ENCODE data around the gene PAFAH2.
A peak's percentile ranks its signal among the peaks of the same experiment; 100 is the strongest.
"Not testable (repeated sequence)": the region's sequence is repeated elsewhere in the genome, so short reads cannot be mapped to it uniquely, and the experiment has no call there.

Gene PAFAH2

DNA sequence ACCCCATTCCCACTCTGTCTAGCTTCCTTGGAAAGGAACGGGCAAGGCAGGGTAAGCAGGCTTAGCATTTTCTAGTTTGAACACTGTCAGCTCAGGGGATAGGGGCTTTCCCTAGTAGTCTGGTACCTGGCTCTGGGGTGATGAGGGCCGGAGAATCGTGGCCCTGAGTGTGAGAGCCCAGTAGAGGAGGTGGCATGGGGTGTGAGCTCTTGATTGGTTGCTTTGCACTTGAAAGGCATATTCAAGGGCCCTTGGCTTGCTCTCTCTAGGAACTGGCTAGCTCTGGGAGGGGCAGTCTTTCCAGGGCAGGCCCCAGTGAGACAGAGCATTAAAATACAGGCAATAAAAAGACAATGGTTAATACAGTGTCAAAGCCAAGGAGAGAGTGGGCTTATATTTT, 13.0 kb upstream of the PAFAH2 start:
- DNase-seq, result no peak

DNA sequence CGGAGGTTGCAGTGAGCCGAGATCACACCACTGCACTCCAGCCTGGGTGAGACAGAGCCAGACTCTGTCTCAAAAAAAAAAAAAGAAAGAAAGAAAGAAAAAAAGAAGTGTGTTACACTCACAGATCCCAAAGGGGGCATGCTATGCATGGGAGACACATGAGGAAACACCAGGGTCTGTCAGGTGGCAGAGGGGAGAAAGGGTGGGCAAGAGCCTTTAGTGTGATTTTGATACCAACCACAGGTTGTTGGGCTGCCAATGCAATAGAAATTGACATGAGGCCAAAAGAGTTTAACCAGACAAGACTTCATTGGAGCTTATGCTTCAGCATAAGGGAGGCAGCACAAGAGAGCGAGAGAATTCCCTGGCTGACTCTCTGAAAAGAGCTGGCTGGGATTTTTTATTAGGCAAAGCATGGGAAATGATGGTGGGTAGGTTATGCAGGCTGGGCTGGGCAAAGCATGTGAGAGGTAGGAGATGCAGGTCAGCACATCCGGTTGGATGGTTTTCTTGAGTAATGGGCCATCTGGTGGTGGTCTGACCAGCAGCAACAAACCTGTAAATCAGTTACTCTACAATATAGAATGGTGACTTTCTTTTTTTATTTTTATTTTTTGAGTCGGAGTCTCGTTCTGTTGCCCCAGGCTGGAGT, 12.1 kb upstream of the PAFAH2 start:
- DNase-seq, result no peak

DNA sequence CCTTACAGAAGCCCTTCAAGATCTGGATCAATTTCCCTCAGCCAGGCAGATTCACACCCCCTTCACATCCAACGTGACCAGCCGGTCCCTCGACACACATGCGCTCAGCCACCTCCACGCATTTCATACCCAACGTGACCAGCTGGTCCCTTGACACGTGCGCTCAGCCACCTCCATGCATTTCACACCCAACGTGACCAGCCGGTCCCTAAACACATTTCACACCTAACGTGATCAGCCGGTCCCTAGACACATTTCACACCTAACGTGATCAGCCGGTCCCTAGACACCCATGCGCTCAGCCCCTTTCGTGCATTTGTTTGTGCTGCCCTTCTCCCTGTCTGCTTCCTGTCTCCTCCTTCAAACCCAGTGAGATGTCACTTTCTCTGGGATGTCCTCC, 8.8 kb upstream of the PAFAH2 start:
- DNase-seq, result no peak

GRCh38 chr1:26005434-26006105, 7.7 kb upstream of the PAFAH2 start:
- no peak for DNase-seq

GRCh38 chr1:26003756-26004155, 5.9 kb upstream of the PAFAH2 start:
- no peak for DNase-seq

- DNase-seq, result no peak
Observed at GRCh38 chr1:26003262-26003661, 5.4 kb upstream of the PAFAH2 start.

GRCh38 chr1:25999041-25999800, 1.4 kb upstream of the PAFAH2 start:
- DNase-seq, result no peak

GRCh38 chr1:25996966-25997827, 666 bp downstream of the PAFAH2 start:
- DNase-seq, result no peak

DNA sequence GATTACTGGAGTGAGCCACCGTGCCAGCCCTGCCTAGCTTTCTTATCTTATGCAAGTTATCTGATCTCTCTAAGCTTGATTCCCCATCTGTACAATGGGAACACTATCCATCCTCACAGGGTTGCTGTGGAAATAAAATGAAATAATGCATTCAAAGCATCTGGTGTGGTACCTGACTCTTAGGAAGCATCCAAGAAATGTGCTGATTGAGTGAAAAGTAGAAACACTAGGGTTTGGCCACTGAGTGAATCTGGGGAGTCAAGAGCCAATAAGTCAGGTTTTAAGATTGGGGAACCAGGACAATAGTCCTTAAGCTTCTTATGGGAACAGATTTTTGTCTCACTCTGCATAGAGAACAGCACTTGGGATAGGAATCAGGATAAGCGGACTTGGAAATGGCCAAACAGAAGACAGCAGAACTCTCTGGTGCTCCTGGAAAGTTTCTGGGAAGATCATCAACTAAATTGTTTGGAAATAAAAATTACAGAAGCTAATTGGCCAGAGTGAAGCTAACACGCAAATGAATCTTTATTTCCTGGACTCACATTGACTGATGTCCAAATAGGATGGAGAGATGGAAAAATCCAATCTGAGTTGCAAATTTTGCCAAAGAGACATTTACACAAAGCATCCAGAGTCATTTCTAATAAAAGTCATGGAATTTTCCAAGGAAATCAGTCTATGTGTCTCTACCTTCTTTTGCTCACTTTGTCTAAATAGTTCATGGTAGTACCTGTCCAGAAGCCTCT, 3.3 kb downstream of the PAFAH2 start:
- DNase-seq, result no peak

- no peak for DNase-seq
Observed at GRCh38 chr1:25993197-25993951, 4.5 kb downstream of the PAFAH2 start.

- no peak for DNase-seq
Observed at GRCh38 chr1:25992689-25993171, 5.1 kb downstream of the PAFAH2 start.

- DNase-seq, result no peak
Observed at GRCh38 chr1:25991937-25992688, 5.8 kb downstream of the PAFAH2 start.

- DNase-seq, result peak; percentile 14
Observed at GRCh38 chr1:25990702-25991395, 7.0 kb downstream of the PAFAH2 start.

- no peak for DNase-seq
Observed at GRCh38 chr1:25990251-25990650, 7.6 kb downstream of the PAFAH2 start.

GRCh38 chr1:25989440-25990234, 8.2 kb downstream of the PAFAH2 start:
- no peak for DNase-seq

DNA sequence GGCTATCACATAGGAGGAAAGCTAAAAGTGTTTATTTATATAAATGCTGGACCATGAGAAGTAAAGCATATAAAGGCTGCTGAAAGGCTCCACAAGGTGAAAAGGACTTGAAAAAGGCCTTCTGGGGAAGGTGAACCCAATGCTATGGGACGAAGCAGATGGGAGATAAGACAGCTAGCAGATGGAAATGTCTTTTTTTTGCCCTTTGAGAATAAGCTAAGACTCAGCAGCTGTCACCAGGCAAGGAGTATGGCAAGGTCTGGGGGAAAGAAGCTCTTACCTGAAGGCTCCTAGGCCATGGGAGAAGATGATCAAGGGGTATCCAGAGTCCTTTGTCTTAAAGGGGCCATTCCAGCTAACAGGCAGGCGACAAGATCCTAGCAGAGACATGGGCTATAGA, 9.9 kb downstream of the PAFAH2 start:
- no peak for DNase-seq

DNA sequence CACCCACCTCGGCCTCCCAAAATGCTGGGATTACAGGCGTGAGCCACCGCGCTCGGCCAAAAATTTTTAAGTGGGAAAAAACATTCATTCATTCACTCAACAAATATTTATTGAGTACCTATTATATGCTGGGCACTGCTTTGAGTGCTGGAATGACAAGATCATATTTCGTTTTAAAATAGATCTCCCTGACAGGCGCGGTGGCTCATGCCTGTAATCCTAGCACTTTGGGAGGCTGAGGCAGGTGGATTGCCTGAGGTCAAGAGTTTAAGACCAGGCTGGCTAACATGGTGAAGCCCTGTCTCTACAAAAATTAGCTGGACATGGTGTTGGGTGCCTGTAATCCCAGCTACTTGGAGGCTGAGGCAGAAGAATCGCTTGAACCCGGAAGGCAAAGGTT, 11.1 kb downstream of the PAFAH2 start:
- not testable (repeated sequence) for DNase-seq

- DNase-seq, result no peak
Observed at GRCh38 chr1:25985670-25986069, 12.2 kb downstream of the PAFAH2 start.

DNA sequence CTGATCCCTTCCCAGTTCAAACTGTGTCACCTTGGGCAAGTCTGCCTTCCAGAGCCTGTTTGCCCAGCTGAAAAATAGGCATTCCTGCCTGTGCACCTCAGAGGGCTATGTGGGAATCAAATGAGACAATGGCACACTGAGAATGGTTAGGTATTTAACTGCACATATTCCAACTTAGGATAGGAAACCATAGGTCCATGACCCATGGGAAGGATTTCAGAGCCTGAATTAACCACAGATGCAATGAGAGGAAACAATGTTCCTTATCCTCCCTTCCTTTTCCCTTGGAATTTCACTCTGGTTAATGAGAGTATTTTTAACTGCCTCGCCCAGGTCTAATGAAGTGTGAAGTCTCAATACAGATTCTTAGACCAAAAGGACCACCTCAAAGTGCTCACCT, 12.7 kb downstream of the PAFAH2 start:
- no peak for DNase-seq

All from T-helper 9 cell (primary cell).